Measurements from ENCODE around the gene GNAL. TPM values are rescaled to one million over a fixed set of nuclear protein-coding genes. Genes with fewer than 3 reads are reported as not detected.

The GNAL gene
- total and polyA plus RNA-seq, 4 donors: 0.15 to 0.92 (median 0.72) TPM

- Histone ChIP-seq H3K27me3 (ENCODE audit: control insufficient read depth in 4 of 4, insufficient read depth in 4 of 4, low read length in 3 of 4) (no peaks in the 10 kb centered on the region), H3K4me1 (ENCODE audit: control insufficient read depth in 4 of 4, insufficient read depth in 4 of 4, low read length in 3 of 4) (peaks cover 2 to 12% (median 10%) of the 10 kb centered on the region in 4 donors), H3K27ac (ENCODE audit: low read depth in 1 of 2, low read length in 2 of 2) (no peak overlapping the region), H3K9me3 (ENCODE audit: control insufficient read depth in 4 of 4, low read length in 3 of 4) (no peaks in the 10 kb centered on the region), H3K36me3 (ENCODE audit: control insufficient read depth in 4 of 4, insufficient read depth in 3 of 4, low read depth in 1 of 4, low read length in 3 of 4) (peaks cover 3 to 17% (median 12%) of the 10 kb centered on the region in 4 donors), H3K4me3 (ENCODE audit: low read depth in 1 of 3, low read length in 3 of 3) (no peak overlapping the region), H3K9ac (ENCODE audit: low read depth in 1 of 2, low read length in 2 of 2) (no peak overlapping the region)
- no peak for DNase-seq (ENCODE audit: low spot score)
- TF ChIP-seq, protein P1, sequence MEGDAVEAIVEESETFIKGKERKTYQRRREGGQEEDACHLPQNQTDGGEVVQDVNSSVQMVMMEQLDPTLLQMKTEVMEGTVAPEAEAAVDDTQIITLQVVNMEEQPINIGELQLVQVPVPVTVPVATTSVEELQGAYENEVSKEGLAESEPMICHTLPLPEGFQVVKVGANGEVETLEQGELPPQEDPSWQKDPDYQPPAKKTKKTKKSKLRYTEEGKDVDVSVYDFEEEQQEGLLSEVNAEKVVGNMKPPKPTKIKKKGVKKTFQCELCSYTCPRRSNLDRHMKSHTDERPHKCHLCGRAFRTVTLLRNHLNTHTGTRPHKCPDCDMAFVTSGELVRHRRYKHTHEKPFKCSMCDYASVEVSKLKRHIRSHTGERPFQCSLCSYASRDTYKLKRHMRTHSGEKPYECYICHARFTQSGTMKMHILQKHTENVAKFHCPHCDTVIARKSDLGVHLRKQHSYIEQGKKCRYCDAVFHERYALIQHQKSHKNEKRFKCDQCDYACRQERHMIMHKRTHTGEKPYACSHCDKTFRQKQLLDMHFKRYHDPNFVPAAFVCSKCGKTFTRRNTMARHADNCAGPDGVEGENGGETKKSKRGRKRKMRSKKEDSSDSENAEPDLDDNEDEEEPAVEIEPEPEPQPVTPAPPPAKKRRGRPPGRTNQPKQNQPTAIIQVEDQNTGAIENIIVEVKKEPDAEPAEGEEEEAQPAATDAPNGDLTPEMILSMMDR (IDR thresholded peaks at IDR 0.05; ENCODE audit: low read depth, low read length, missing input control): no peak
- TF ChIP-seq SP1 (IDR thresholded peaks at IDR 0.05): no peak
- TF ChIP-seq GABPA (IDR thresholded peaks at IDR 0.05 in 1 of 2, conservative IDR thresholded peaks at IDR 0.05 in 1 of 2): no peak
- no peak for TF ChIP-seq RAD21 (IDR thresholded peaks at IDR 0.05)
- TF ChIP-seq, protein P2, sequence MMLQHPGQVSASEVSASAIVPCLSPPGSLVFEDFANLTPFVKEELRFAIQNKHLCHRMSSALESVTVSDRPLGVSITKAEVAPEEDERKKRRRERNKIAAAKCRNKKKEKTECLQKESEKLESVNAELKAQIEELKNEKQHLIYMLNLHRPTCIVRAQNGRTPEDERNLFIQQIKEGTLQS (IDR thresholded peaks at IDR 0.05): no peak
- TF ChIP-seq REST (IDR thresholded peaks at IDR 0.05): no peak
- no peak for TF ChIP-seq JUND (IDR thresholded peaks at IDR 0.05)
- no peak for TF ChIP-seq NR2F2 (IDR thresholded peaks at IDR 0.05)
- TF ChIP-seq, protein P3, sequence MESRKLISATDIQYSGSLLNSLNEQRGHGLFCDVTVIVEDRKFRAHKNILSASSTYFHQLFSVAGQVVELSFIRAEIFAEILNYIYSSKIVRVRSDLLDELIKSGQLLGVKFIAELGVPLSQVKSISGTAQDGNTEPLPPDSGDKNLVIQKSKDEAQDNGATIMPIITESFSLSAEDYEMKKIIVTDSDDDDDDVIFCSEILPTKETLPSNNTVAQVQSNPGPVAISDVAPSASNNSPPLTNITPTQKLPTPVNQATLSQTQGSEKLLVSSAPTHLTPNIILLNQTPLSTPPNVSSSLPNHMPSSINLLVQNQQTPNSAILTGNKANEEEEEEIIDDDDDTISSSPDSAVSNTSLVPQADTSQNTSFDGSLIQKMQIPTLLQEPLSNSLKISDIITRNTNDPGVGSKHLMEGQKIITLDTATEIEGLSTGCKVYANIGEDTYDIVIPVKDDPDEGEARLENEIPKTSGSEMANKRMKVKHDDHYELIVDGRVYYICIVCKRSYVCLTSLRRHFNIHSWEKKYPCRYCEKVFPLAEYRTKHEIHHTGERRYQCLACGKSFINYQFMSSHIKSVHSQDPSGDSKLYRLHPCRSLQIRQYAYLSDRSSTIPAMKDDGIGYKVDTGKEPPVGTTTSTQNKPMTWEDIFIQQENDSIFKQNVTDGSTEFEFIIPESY (IDR thresholded peaks at IDR 0.05): no peak
- TF ChIP-seq, protein P4, sequence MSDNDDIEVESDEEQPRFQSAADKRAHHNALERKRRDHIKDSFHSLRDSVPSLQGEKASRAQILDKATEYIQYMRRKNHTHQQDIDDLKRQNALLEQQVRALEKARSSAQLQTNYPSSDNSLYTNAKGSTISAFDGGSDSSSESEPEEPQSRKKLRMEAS (IDR thresholded peaks at IDR 0.05): no peak
- no peak for TF ChIP-seq RXRA (IDR thresholded peaks at IDR 0.05)
- no peak for TF ChIP-seq FOXA2 (IDR thresholded peaks at IDR 0.05)
- TF ChIP-seq FOXA1 (IDR thresholded peaks at IDR 0.05): no peak
- TF ChIP-seq HNF4A (conservative IDR thresholded peaks at IDR 0.05): no peak
- no peak for TF ChIP-seq EGR1 (IDR thresholded peaks at IDR 0.05; ENCODE audit: low read depth in 2 of 2)
- 91% methylated on average over 5 of the region's 5 CpGs for WGBS
Measured at GRCh38 chr18:11901826-11902438, 212.9 kb downstream of the GNAL start.

Measured in liver (tissue), 9 donors.